Nephron progenitor cell (in vitro differentiated cells): Measurements from ENCODE around the gene GRK6.

Experiments used
- DNase-seq: peaks from one replicate; pipeline ENCODE4 v3.0.0; 2021
- H3K27ac Mint-ChIP-seq: 2 replicates; pipeline ENCODE4 v1.8.0; 2021; ENCODE audit warnings: mild to moderate bottlenecking, moderate library complexity, mixed read lengths
- H3K27me3 Mint-ChIP-seq: 2 replicates; pipeline ENCODE4 v1.8.0; 2021; ENCODE audit warnings: mild to moderate bottlenecking, low read depth, mixed read lengths; ENCODE audit not compliant: poor library complexity
- H3K36me3 Mint-ChIP-seq: 2 replicates; pipeline ENCODE4 v1.8.0; 2021; ENCODE audit warnings: low read depth, mixed read lengths
- H3K4me1 Mint-ChIP-seq: 2 replicates; pipeline ENCODE4 v1.8.0; 2021; ENCODE audit warnings: mixed read lengths
- H3K4me3 Mint-ChIP-seq: 2 replicates; pipeline ENCODE4 v1.8.0; 2021; ENCODE audit warnings: mild to moderate bottlenecking, moderate library complexity, mixed read lengths
- H3K9me3 Mint-ChIP-seq: 2 replicates; pipeline ENCODE4 v1.8.0; 2021; ENCODE audit warnings: mild to moderate bottlenecking, moderate library complexity, mixed read lengths
- CTCF ChIP-seq: fragments of 200-600 bp; sonication (generic); IDR thresholded peaks from 2 replicates; pipeline ENCODE4 v1.5.0; 2021; ENCODE audit warnings: antibody characterized with exemption

The GRK6 gene

DNA sequence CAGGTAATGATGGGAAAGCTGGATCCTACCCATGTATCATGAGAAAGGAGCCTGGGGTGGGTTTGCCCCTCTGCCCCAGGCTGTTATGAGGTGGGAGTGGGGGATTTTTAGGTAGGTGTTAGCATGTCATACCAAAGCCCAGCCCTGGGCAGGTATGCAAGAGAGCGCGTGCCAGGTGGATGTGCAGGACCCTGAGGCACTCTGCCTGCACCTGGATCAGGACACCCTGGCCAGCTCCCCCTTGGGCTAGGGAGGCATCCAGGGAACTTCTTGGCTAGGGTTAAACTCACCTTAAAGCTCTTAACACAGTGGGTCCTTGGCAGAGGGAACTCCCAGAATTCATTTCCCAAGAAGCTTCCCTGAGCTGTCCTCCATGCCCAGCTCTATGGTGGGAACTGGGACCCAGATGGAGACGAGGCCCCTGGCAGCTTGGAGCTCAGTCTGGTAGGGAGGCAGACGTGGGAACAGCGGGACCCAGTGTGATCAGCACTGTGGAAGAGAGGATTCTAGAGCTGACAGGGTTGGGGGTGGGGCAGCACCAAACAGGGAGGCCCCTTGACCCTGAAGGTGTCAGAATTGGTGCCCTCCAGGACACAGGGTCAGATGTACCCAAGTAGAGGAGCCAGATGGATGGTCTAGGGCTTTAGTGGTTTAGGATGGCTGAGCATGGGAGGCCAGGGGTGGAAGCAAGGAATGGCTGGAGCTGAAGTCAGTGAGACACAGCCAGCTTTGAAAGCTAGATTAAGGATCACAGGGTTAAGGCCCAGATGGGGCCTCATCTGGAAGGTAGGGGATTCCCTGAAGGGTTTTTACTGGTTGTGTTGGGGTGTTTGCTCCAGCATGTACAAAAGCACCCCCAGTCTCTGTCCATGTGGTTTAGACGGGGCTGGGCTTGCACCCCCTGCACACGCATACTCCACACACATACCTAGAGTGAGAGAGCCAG, 17.9 kb downstream of the GRK6 start:
- no peak for DNase-seq
- no peak for TF ChIP-seq CTCF
- Mint-ChIP-seq H3K27me3 (no peaks in the 10 kb centered on the region), H3K36me3 (peaks cover 7% of the 10 kb centered on the region), H3K27ac (peak overlapping the region; percentile 97), H3K4me3 (peak overlapping the region; percentile 80), H3K4me1 (peaks cover 44% of the 10 kb centered on the region), H3K9me3 (peaks cover 6% of the 10 kb centered on the region)

GRCh38 chr5:177445052-177445916, 18.8 kb downstream of the GRK6 start:
- Mint-ChIP-seq H3K27me3 (no peaks in the 10 kb centered on the region), H3K36me3 (no peaks in the 10 kb centered on the region), H3K9me3 (no peaks in the 10 kb centered on the region), H3K27ac (peak overlapping the region; percentile 97), H3K4me3 (peak overlapping the region; percentile 80), H3K4me1 (peaks cover 44% of the 10 kb centered on the region)
- DNase-seq = no peak
- no peak for TF ChIP-seq CTCF

DNA sequence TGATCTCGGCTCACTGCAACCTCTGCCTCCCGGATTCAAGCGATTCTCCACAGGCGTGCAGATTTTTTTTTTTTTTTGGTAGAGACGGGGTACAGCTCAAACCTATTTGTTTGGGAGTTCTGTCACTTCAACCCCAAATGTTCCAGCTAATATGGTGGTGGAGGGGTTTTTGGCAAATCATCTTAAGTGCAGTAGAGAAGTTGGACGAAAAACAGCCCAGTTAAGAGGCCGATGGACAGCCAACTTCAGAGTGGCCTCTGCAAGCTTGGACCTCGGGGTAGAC, 19.4 kb downstream of the GRK6 start:
- DNase-seq = no peak
- Mint-ChIP-seq H3K27me3 (peaks cover 2% of the 10 kb centered on the region), H3K27ac (peak overlapping the region; percentile 47), H3K4me1 (peaks cover 44% of the 10 kb centered on the region), H3K36me3 (no peaks in the 10 kb centered on the region), H3K9me3 (no peaks in the 10 kb centered on the region), H3K4me3 (peak overlapping the region; percentile 80)
- TF ChIP-seq CTCF = no peak

GRCh38 chr5:177446200-177447065, 20.0 kb downstream of the GRK6 start, which contains the start of gene PRR7:
Gene PRR7, plus strand, starts transcription at chr5:177446814. Its CDS starts 8,254 bp downstream, at chr5:177455068.
- no peak for TF ChIP-seq CTCF
- Mint-ChIP-seq H3K27ac (peak within 1 kb of the TSS; percentile 47), H3K9me3 (no peaks in the 10 kb centered on the region), H3K4me1 (peaks cover 44% of the 10 kb centered on the region), H3K36me3 (no peaks in the 10 kb centered on the region), H3K27me3 (peaks cover 5% of the 10 kb centered on the region), H3K4me3 (peak within 1 kb of the TSS; percentile 80)
- peak; percentile 75 for DNase-seq

GRCh38 chr5:177447066-177447610, 20.7 kb downstream of the GRK6 start:
- no peak for TF ChIP-seq CTCF
- Mint-ChIP-seq H3K27me3 (peaks cover 6% of the 10 kb centered on the region), H3K4me3 (peak overlapping the region; percentile 66), H3K36me3 (peaks cover 4% of the 10 kb centered on the region), H3K9me3 (no peaks in the 10 kb centered on the region), H3K27ac (no peak overlapping the region), H3K4me1 (peaks cover 47% of the 10 kb centered on the region)
- peak; percentile 82 for DNase-seq
